DND-41 (cell line): ENCODE measurements around the gene PRDM5.

Experiments
- ATAC-seq: fragments of 200-7000 bp; cut with Tn5 transposase; 3 replicates; pipeline ENCODE4 v1.9.1; 2021; ENCODE audit warnings: low read depth; ENCODE audit not compliant: insufficient read depth
- DNase-seq: peaks from one replicate; pipeline ENCODE4 v3.0.0-alpha.2; 2020
- H2AFZ ChIP-seq: 2 replicates; pipeline ENCODE4 v1.6.0; 2012; ENCODE audit warnings: low read depth, low read length
- H3K27ac ChIP-seq: 2 replicates; pipeline ENCODE4 v1.5.1; 2012; ENCODE audit warnings: low read length, inconsistent platforms
- H3K27me3 ChIP-seq: fragments of 200-600 bp; sonication (generic); 2 replicates; pipeline ENCODE4 v1.6.0; 2012; ENCODE audit warnings: low read length, mild to moderate bottlenecking, inconsistent platforms; ENCODE audit not compliant: insufficient read depth, poor library complexity
- H3K36me3 ChIP-seq: 2 replicates; pipeline ENCODE4 v1.5.1; 2012; ENCODE audit warnings: low read length, inconsistent platforms; ENCODE audit not compliant: insufficient read depth
- H3K4me1 ChIP-seq: 2 replicates; pipeline ENCODE4 v1.5.1; 2012; ENCODE audit warnings: mild to moderate bottlenecking, low read length; ENCODE audit not compliant: insufficient read depth
- H3K4me2 ChIP-seq: 2 replicates; pipeline ENCODE4 v1.6.0; 2012; ENCODE audit warnings: mild to moderate bottlenecking, moderate library complexity, low read length, inconsistent platforms; ENCODE audit not compliant: insufficient read depth
- H3K4me3 ChIP-seq, 2 experiments: fragments of 200-600 bp in 1 of 2; shearing (Covaris generic) in 1 of 2; 2 replicates each; pipeline ENCODE4 v1.5.1; 2012 to 2016; ENCODE audit warnings: inconsistent platforms in 2 of 2, low read length in 2 of 2, mild to moderate bottlenecking in 2 of 2, low read depth in 1 of 2, moderate library complexity in 1 of 2
- H3K79me2 ChIP-seq: 2 replicates; pipeline ENCODE4 v1.6.0; 2012; ENCODE audit warnings: low read length, inconsistent platforms; ENCODE audit not compliant: insufficient read depth
- H3K9ac ChIP-seq: 2 replicates; pipeline ENCODE4 v1.6.0; 2012; ENCODE audit warnings: low read depth, mild to moderate bottlenecking, inconsistent platforms, low read length, moderate library complexity
- H3K9me3 ChIP-seq: 2 replicates; pipeline ENCODE4 v1.5.1; 2012; ENCODE audit warnings: low read length, moderate library complexity, mild to moderate bottlenecking, inconsistent platforms; ENCODE audit not compliant: insufficient read depth, severe bottlenecking
- H4K20me1 ChIP-seq: 2 replicates; pipeline ENCODE4 v1.6.0; 2012; ENCODE audit warnings: low read length; ENCODE audit not compliant: insufficient read depth
- CTCF ChIP-seq: IDR thresholded peaks from 2 replicates; pipeline ENCODE4 v1.5.1; 2012; ENCODE audit warnings: borderline replicate concordance, low read length, moderate library complexity, mild to moderate bottlenecking; ENCODE audit not compliant: poor library complexity, severe bottlenecking; ENCODE audit errors: extremely low read depth
- EZH2 ChIP-seq: IDR thresholded peaks from 3 replicates; pipeline ENCODE4 v1.6.1; 2012; ENCODE audit warnings: borderline replicate concordance, low read depth, mild to moderate bottlenecking, moderate library complexity, low read length, inconsistent platforms; ENCODE audit not compliant: severe bottlenecking

PRDM5 gene

GRCh38 chr4:120893314-120893713 lies 29.2 kb downstream of the PRDM5 start:
- H2AFZ ChIP-seq: no peak overlapping the region
- no peaks in the 10 kb centered on the region for H3K4me1 ChIP-seq
- no peak overlapping the region for H3K4me3 ChIP-seq
- DNase-seq: no peak
- ATAC-seq: no peak
- no peaks in the 10 kb centered on the region for H3K36me3 ChIP-seq
- TF ChIP-seq CTCF (no peak), EZH2 (no peak)
- H3K27ac ChIP-seq: no peak overlapping the region
- H3K27me3 ChIP-seq: no peaks in the 10 kb centered on the region
- no peak overlapping the region for H3K9ac ChIP-seq
- peaks cover 2% of the 10 kb centered on the region for H3K9me3 ChIP-seq
- no peaks in the 10 kb centered on the region for H3K79me2 ChIP-seq
- no peaks in the 10 kb centered on the region for H4K20me1 ChIP-seq
- no peak overlapping the region for H3K4me2 ChIP-seq

DNA sequence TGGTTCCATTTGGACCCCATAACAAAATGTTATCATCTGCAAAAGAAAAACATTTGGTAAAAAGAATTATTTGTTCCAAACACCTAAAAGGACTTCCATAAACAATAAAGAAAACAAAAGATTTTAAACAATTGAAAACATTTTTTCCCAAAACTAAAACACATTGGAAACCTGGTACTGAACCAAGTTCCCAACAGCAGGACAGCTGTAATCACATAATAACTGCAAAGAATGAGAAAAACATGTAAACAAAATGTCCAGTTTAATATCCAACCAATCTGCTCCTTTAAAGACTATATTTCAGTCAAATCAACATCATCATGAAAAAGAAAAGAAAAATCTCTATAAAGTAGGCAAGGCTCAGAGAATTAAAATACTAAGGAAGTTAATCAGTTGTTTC lies 36.3 kb downstream of the PRDM5 start:
- H3K9ac ChIP-seq: no peak overlapping the region
- H3K4me1 ChIP-seq: no peaks in the 10 kb centered on the region
- H3K9me3 ChIP-seq: no peaks in the 10 kb centered on the region
- no peak overlapping the region for H3K4me2 ChIP-seq
- no peaks in the 10 kb centered on the region for H3K79me2 ChIP-seq
- DNase-seq (no peak), ATAC-seq (no peak)
- no peak overlapping the region for H3K4me3 ChIP-seq
- no peaks in the 10 kb centered on the region for H4K20me1 ChIP-seq
- H3K27ac ChIP-seq: no peak overlapping the region
- H2AFZ ChIP-seq: no peak overlapping the region
- no peak for TF ChIP-seq EZH2
- TF ChIP-seq CTCF: no peak
- no peaks in the 10 kb centered on the region for H3K36me3 ChIP-seq
- H3K27me3 ChIP-seq: no peaks in the 10 kb centered on the region

- TF ChIP-seq CTCF (no peak), EZH2 (no peak)
- H3K9ac ChIP-seq: no peak overlapping the region
- no peak overlapping the region for H3K4me2 ChIP-seq
- no peaks in the 10 kb centered on the region for H3K79me2 ChIP-seq
- H2AFZ ChIP-seq: no peak overlapping the region
- H4K20me1 ChIP-seq: no peaks in the 10 kb centered on the region
- ATAC-seq (no peak), DNase-seq (no peak)
- H3K27me3 ChIP-seq: no peaks in the 10 kb centered on the region
- H3K4me1 ChIP-seq: no peaks in the 10 kb centered on the region
- no peak overlapping the region for H3K4me3 ChIP-seq
- H3K9me3 ChIP-seq: no peaks in the 10 kb centered on the region
- H3K27ac ChIP-seq: no peak overlapping the region
- H3K36me3 ChIP-seq: no peaks in the 10 kb centered on the region
Measured at GRCh38 chr4:120881846-120882245, 40.7 kb downstream of the PRDM5 start.

DNA sequence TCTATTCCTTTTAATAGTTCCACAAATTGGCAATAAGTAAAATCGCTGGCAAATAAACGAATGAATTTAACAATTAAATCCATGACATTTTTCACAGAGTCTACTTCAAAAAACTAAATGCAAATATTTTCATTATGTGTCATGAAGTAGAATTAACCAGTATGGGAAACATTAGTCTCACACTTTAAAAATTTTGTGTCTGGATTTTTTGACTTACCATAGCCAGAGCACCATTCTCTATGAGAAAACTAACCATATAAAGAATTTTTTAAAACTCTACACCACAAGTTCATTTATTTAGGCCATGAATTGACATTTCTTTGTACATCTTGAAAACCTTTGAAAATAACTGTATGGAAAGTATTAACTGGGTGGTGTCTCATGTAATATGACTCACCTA lies 41.2 kb downstream of the PRDM5 start:
- H3K79me2 ChIP-seq: no peaks in the 10 kb centered on the region
- no peak overlapping the region for H3K4me3 ChIP-seq
- no peak overlapping the region for H2AFZ ChIP-seq
- DNase-seq (no peak), ATAC-seq (no peak)
- no peaks in the 10 kb centered on the region for H3K9me3 ChIP-seq
- TF ChIP-seq EZH2 (no peak), CTCF (no peak)
- no peak overlapping the region for H3K9ac ChIP-seq
- H3K36me3 ChIP-seq: no peaks in the 10 kb centered on the region
- H3K27ac ChIP-seq: no peak overlapping the region
- H3K27me3 ChIP-seq: no peaks in the 10 kb centered on the region
- H3K4me1 ChIP-seq: no peaks in the 10 kb centered on the region
- no peaks in the 10 kb centered on the region for H4K20me1 ChIP-seq
- H3K4me2 ChIP-seq: no peak overlapping the region
